Astrocyte (in vitro differentiated cells and primary cell): ENCODE data around the gene HSPG2. TPM values are rescaled to one million over a fixed set of nuclear protein-coding genes. Genes with fewer than 3 reads are reported as not detected.
A peak's percentile ranks its signal among the peaks of the same experiment; 100 is the strongest.

Experiments used
- DNase-seq: peaks from one replicate; pipeline ENCODE4 v3.0.0-alpha.2; 2010; ENCODE audit warnings: low read depth
- FAIRE-seq: peaks from 2 replicates; lab custom pipeline; 2011; peaks lifted over from hg19 to GRCh38; lab: Jason Lieb, UNC
- H2AFZ ChIP-seq: 2 replicates; pipeline ENCODE4 v1.6.0; 2012; ENCODE audit warnings: low read depth, low read length, inconsistent platforms
- H3K27ac ChIP-seq: 2 replicates; pipeline ENCODE4 v1.5.1; 2011; ENCODE audit warnings: low read depth, low read length, inconsistent platforms
- H3K27me3 ChIP-seq: 2 replicates; pipeline ENCODE4 v1.6.0; 2011; ENCODE audit warnings: low read length, inconsistent platforms; ENCODE audit not compliant: insufficient read depth
- H3K36me3 ChIP-seq: 2 replicates; pipeline ENCODE4 v1.5.1; 2011; ENCODE audit warnings: low read length, inconsistent platforms; ENCODE audit not compliant: insufficient read depth
- H3K4me1 ChIP-seq: 2 replicates; pipeline ENCODE4 v1.5.1; 2011; ENCODE audit warnings: low read length, inconsistent platforms; ENCODE audit not compliant: insufficient read depth
- H3K4me2 ChIP-seq: 2 replicates; pipeline ENCODE4 v1.6.0; 2012; ENCODE audit warnings: low read length, inconsistent platforms
- H3K4me3 ChIP-seq: 2 replicates; pipeline ENCODE4 v1.5.1; 2011; ENCODE audit warnings: low read depth, mild to moderate bottlenecking, low read length, inconsistent platforms; ENCODE audit not compliant: insufficient read depth
- H3K79me2 ChIP-seq: 2 replicates; pipeline ENCODE4 v1.6.0; 2012; ENCODE audit warnings: mild to moderate bottlenecking, low read length, inconsistent platforms; ENCODE audit not compliant: insufficient read depth
- H3K9ac ChIP-seq: 2 replicates; pipeline ENCODE4 v1.6.0; 2012; ENCODE audit warnings: mild to moderate bottlenecking, low read length, inconsistent platforms
- H3K9me3 ChIP-seq: 2 replicates; pipeline ENCODE4 v1.5.1; 2012; ENCODE audit warnings: low read depth, mild to moderate bottlenecking, low read length, inconsistent platforms; ENCODE audit not compliant: insufficient read depth
- H4K20me1 ChIP-seq: 2 replicates; pipeline ENCODE4 v1.6.0; 2012; ENCODE audit warnings: low read length, inconsistent platforms; ENCODE audit not compliant: insufficient read depth
- H3K27ac Mint-ChIP-seq: one replicate; pipeline ENCODE4 v1.8.0; 2021; ENCODE audit warnings: mild to moderate bottlenecking, mixed read lengths; ENCODE audit not compliant: unreplicated experiment
- H3K27me3 Mint-ChIP-seq: one replicate; pipeline ENCODE4 v1.8.0; 2021; ENCODE audit warnings: low read depth, mixed read lengths; ENCODE audit not compliant: unreplicated experiment
- H3K36me3 Mint-ChIP-seq: one replicate; pipeline ENCODE4 v1.8.0; 2021; ENCODE audit warnings: low read depth, mixed read lengths; ENCODE audit not compliant: unreplicated experiment
- H3K4me1 Mint-ChIP-seq: one replicate; pipeline ENCODE4 v1.8.0; 2021; ENCODE audit warnings: low read depth, mixed read lengths; ENCODE audit not compliant: unreplicated experiment
- H3K4me3 Mint-ChIP-seq: one replicate; pipeline ENCODE4 v1.8.0; 2021; ENCODE audit warnings: mild to moderate bottlenecking, moderate library complexity, mixed read lengths; ENCODE audit not compliant: unreplicated experiment
- H3K9me3 Mint-ChIP-seq: one replicate; pipeline ENCODE4 v1.8.0; 2021; ENCODE audit warnings: mild to moderate bottlenecking, mixed read lengths; ENCODE audit not compliant: unreplicated experiment
- EZH2 ChIP-seq: IDR thresholded peaks from 2 replicates; pipeline ENCODE4 v1.6.1; 2012; ENCODE audit warnings: mild to moderate bottlenecking, low read length, inconsistent platforms; ENCODE audit not compliant: insufficient read depth
- total RNA-seq: library from RNA; stranded (reverse); gene quantifications from 2 replicates; pipeline ENCODE4 v1.2.1, GENCODE V29; 2021
- TF ChIP-seq, protein P1 (sequence below): IDR thresholded peaks from 2 replicates; pipeline ENCODE4 v1.5.1; 2011; ENCODE audit warnings: low read depth, mild to moderate bottlenecking, inconsistent platforms, low read length, moderate library complexity; ENCODE audit not compliant: insufficient read depth

The HSPG2 gene
- total RNA-seq, 1 donor from 2014 or later: 249 TPM

- Histone ChIP-seq H3K4me3 (no peak overlapping the region), H3K27me3 (no peaks in the 10 kb centered on the region), H3K9me3 (no peaks in the 10 kb centered on the region), H3K27ac (no peak overlapping the region), H3K4me2 (no peak overlapping the region), H3K79me2 (no peaks in the 10 kb centered on the region), H4K20me1 (peaks cover 50% of the 10 kb centered on the region), H2AFZ (no peak overlapping the region), H3K36me3 (peaks cover 15% of the 10 kb centered on the region), H3K9ac (no peak overlapping the region), H3K4me1 (peaks cover 11% of the 10 kb centered on the region)
- no peak for FAIRE-seq
- no peaks in the 10 kb centered on the region for H3K4me1 Mint-ChIP-seq
- no peaks in the 10 kb centered on the region for H3K9me3 Mint-ChIP-seq
- H3K36me3 Mint-ChIP-seq: peaks cover 28% of the 10 kb centered on the region
- TF ChIP-seq, protein P1, sequence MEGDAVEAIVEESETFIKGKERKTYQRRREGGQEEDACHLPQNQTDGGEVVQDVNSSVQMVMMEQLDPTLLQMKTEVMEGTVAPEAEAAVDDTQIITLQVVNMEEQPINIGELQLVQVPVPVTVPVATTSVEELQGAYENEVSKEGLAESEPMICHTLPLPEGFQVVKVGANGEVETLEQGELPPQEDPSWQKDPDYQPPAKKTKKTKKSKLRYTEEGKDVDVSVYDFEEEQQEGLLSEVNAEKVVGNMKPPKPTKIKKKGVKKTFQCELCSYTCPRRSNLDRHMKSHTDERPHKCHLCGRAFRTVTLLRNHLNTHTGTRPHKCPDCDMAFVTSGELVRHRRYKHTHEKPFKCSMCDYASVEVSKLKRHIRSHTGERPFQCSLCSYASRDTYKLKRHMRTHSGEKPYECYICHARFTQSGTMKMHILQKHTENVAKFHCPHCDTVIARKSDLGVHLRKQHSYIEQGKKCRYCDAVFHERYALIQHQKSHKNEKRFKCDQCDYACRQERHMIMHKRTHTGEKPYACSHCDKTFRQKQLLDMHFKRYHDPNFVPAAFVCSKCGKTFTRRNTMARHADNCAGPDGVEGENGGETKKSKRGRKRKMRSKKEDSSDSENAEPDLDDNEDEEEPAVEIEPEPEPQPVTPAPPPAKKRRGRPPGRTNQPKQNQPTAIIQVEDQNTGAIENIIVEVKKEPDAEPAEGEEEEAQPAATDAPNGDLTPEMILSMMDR: no peak
- no peak for TF ChIP-seq EZH2
- H3K27ac Mint-ChIP-seq: no peak overlapping the region
- H3K27me3 Mint-ChIP-seq: no peaks in the 10 kb centered on the region
- no peak for DNase-seq
- H3K4me3 Mint-ChIP-seq: no peak overlapping the region
These were observed 72.4 kb downstream of the HSPG2 start for GRCh38 chr1:21864730-21865129.

- TF ChIP-seq, protein P1: no peak
- no peak for TF ChIP-seq EZH2
- H3K27ac ChIP-seq: no peak overlapping the region
- Mint-ChIP-seq H3K9me3 (no peaks in the 10 kb centered on the region), H3K27me3 (no peaks in the 10 kb centered on the region), H3K36me3 (peaks cover 25% of the 10 kb centered on the region), H3K27ac (no peak overlapping the region), H3K4me3 (no peak overlapping the region), H3K4me1 (no peaks in the 10 kb centered on the region)
- H3K36me3 ChIP-seq: peaks cover 15% of the 10 kb centered on the region
- H2AFZ ChIP-seq: no peak overlapping the region
- no peaks in the 10 kb centered on the region for H3K79me2 ChIP-seq
- peaks cover 7% of the 10 kb centered on the region for H3K4me1 ChIP-seq
- no peaks in the 10 kb centered on the region for H3K27me3 ChIP-seq
- no peak overlapping the region for H3K9ac ChIP-seq
- no peak overlapping the region for H3K4me3 ChIP-seq
- H3K9me3 ChIP-seq: no peaks in the 10 kb centered on the region
- no peak for FAIRE-seq
- DNase-seq: no peak
- H4K20me1 ChIP-seq: peaks cover 42% of the 10 kb centered on the region
- H3K4me2 ChIP-seq: no peak overlapping the region
These were observed 73.1 kb downstream of the HSPG2 start for GRCh38 chr1:21863981-21864380.

- TF ChIP-seq EZH2: no peak
- TF ChIP-seq, protein P1: no peak
- H3K4me1 Mint-ChIP-seq: peaks cover 2% of the 10 kb centered on the region
- H2AFZ ChIP-seq: no peak overlapping the region
- H3K4me3 ChIP-seq: no peak overlapping the region
- no peaks in the 10 kb centered on the region for H3K9me3 ChIP-seq
- FAIRE-seq (no peak), DNase-seq (peak; percentile 54)
- no peaks in the 10 kb centered on the region for H3K27me3 ChIP-seq
- H3K27ac Mint-ChIP-seq: no peak overlapping the region
- H3K36me3 ChIP-seq: peaks cover 13% of the 10 kb centered on the region
- H3K27me3 Mint-ChIP-seq: no peaks in the 10 kb centered on the region
- peak overlapping the region; percentile 2 for H3K4me2 ChIP-seq
- H3K4me1 ChIP-seq: peaks cover 17% of the 10 kb centered on the region
- H3K79me2 ChIP-seq: no peaks in the 10 kb centered on the region
- no peak overlapping the region for H3K4me3 Mint-ChIP-seq
- no peaks in the 10 kb centered on the region for H3K9me3 Mint-ChIP-seq
- no peak overlapping the region for H3K9ac ChIP-seq
- H3K36me3 Mint-ChIP-seq: peaks cover 27% of the 10 kb centered on the region
- H3K27ac ChIP-seq: no peak overlapping the region
- H4K20me1 ChIP-seq: peaks cover 44% of the 10 kb centered on the region
These were observed 75.3 kb downstream of the HSPG2 start for GRCh38 chr1:21861602-21862429.
